DOHH2 (cell line): ENCODE results near the gene C3orf52.
A peak's percentile ranks its signal among the peaks of the same experiment; 100 is the strongest.

Experiments
- H3F3A ChIP-seq: fragments of 200-600 bp; sonication (generic), shearing (Covaris generic); 2 replicates; pipeline ENCODE4 v1.6.0; 2016; ENCODE audit warnings: antibody characterized with exemption, mild to moderate bottlenecking; ENCODE audit not compliant: control insufficient read depth, insufficient read depth
- H3K27ac ChIP-seq: fragments of 200-600 bp; sonication (generic); 2 replicates; pipeline ENCODE4 v1.5.1; 2014; ENCODE audit warnings: low read depth, mild to moderate bottlenecking, low read length, moderate library complexity
- H3K27me3 ChIP-seq: fragments of 200-600 bp; sonication (generic); 2 replicates; pipeline ENCODE4 v1.6.1; 2014; ENCODE audit warnings: mild to moderate bottlenecking, low read length, mixed read lengths; ENCODE audit not compliant: control insufficient read depth
- H3K36me3 ChIP-seq: fragments of 200-600 bp; sonication (generic); 2 replicates; pipeline ENCODE4 v1.6.1; 2014; ENCODE audit warnings: mild to moderate bottlenecking, low read length, moderate library complexity, mixed read lengths; ENCODE audit not compliant: control insufficient read depth
- H3K4me1 ChIP-seq: fragments of 200-600 bp; sonication (generic); 2 replicates; pipeline ENCODE4 v1.6.1; 2014; ENCODE audit warnings: mild to moderate bottlenecking, low read length, mixed read lengths; ENCODE audit not compliant: control insufficient read depth
- H3K4me2 ChIP-seq: fragments of 200-600 bp; sonication (generic); 2 replicates; pipeline ENCODE4 v1.6.0; 2014; ENCODE audit warnings: mild to moderate bottlenecking, low read length, moderate library complexity
- H3K4me3 ChIP-seq: fragments of 200-600 bp; sonication (generic); 2 replicates; pipeline ENCODE4 v1.5.1; 2014; ENCODE audit warnings: mild to moderate bottlenecking, low read length, mixed read lengths
- H3K79me2 ChIP-seq: fragments of 200-600 bp; sonication (generic); 2 replicates; pipeline ENCODE4 v1.6.1; 2014; ENCODE audit warnings: mild to moderate bottlenecking, low read length, mixed read lengths; ENCODE audit not compliant: control insufficient read depth
- H3K9me2 ChIP-seq: fragments of 200-600 bp; sonication (generic); replicated peaks from 2 replicates; pipeline ENCODE4 v1.6.1; 2014; ENCODE audit warnings: mild to moderate bottlenecking, low read length, mixed read lengths; ENCODE audit not compliant: control insufficient read depth
- H3K9me3 ChIP-seq: fragments of 200-600 bp; sonication (generic); 2 replicates; pipeline ENCODE4 v1.6.1; 2014; ENCODE audit warnings: antibody characterized with exemption, low read length, mixed read lengths; ENCODE audit not compliant: control insufficient read depth, insufficient read depth
- H4K20me1 ChIP-seq: fragments of 200-600 bp; sonication (generic); 2 replicates; pipeline ENCODE4 v1.6.0; 2014; ENCODE audit warnings: low read depth, mild to moderate bottlenecking, antibody characterized with exemption, low read length, moderate library complexity; ENCODE audit not compliant: control insufficient read depth, insufficient read depth
- CTCF ChIP-seq: fragments of 200-600 bp; sonication (generic); IDR thresholded peaks from one replicate; pipeline ENCODE4 v1.5.1; 2014; ENCODE audit warnings: antibody characterized with exemption, mild to moderate bottlenecking, low read depth, low read length; ENCODE audit not compliant: poor library complexity, severe bottlenecking
- EZH2phosphoT487 ChIP-seq: fragments of 200-600 bp; sonication (generic); IDR thresholded peaks from 2 replicates; pipeline ENCODE4 v1.6.1; 2017; ENCODE audit warnings: borderline replicate concordance, mild to moderate bottlenecking, antibody characterized with exemption, low read length, moderate library complexity, mixed read lengths

The C3orf52 gene

GRCh38 chr3:112111785-112112402, 25.7 kb downstream of the C3orf52 start:
- peak overlapping the region; percentile 82 for H3K4me2 ChIP-seq
- H3F3A ChIP-seq, result peaks cover 35% of the 10 kb centered on the region
- H3K4me1 ChIP-seq, result peaks cover 82% of the 10 kb centered on the region
- H3K27ac ChIP-seq, result peak overlapping the region; percentile 99
- no peaks in the 10 kb centered on the region for H3K27me3 ChIP-seq
- no peak for TF ChIP-seq EZH2phosphoT487
- TF ChIP-seq CTCF, result peak; percentile 89
- H3K9me3 ChIP-seq, result no peaks in the 10 kb centered on the region
- peaks cover 50% of the 10 kb centered on the region for H3K36me3 ChIP-seq
- no peaks in the 10 kb centered on the region for H3K9me2 ChIP-seq
- H3K79me2 ChIP-seq, result peaks cover 16% of the 10 kb centered on the region
- H4K20me1 ChIP-seq, result no peaks in the 10 kb centered on the region
- peak overlapping the region; percentile 46 for H3K4me3 ChIP-seq

GRCh38 chr3:112114576-112115160, 28.5 kb downstream of the C3orf52 start:
- peaks cover 90% of the 10 kb centered on the region for H3K4me1 ChIP-seq
- H3K4me2 ChIP-seq, result peak overlapping the region; percentile 82
- no peaks in the 10 kb centered on the region for H3K27me3 ChIP-seq
- H3K9me3 ChIP-seq, result no peaks in the 10 kb centered on the region
- peak overlapping the region; percentile 65 for H3K4me3 ChIP-seq
- TF ChIP-seq EZH2phosphoT487, result no peak
- TF ChIP-seq CTCF, result no peak
- no peaks in the 10 kb centered on the region for H4K20me1 ChIP-seq
- no peaks in the 10 kb centered on the region for H3K9me2 ChIP-seq
- H3K79me2 ChIP-seq, result peaks cover 21% of the 10 kb centered on the region
- peak overlapping the region; percentile 99 for H3K27ac ChIP-seq
- H3K36me3 ChIP-seq, result peaks cover 59% of the 10 kb centered on the region
- peaks cover 61% of the 10 kb centered on the region for H3F3A ChIP-seq

GRCh38 chr3:112115161-112115739, 29.1 kb downstream of the C3orf52 start:
- H3K36me3 ChIP-seq, result peaks cover 61% of the 10 kb centered on the region
- no peaks in the 10 kb centered on the region for H4K20me1 ChIP-seq
- TF ChIP-seq CTCF (no peak), EZH2phosphoT487 (no peak)
- peak overlapping the region; percentile 82 for H3K4me2 ChIP-seq
- H3K9me2 ChIP-seq, result no peaks in the 10 kb centered on the region
- H3K27me3 ChIP-seq, result no peaks in the 10 kb centered on the region
- peak overlapping the region; percentile 99 for H3K27ac ChIP-seq
- peaks cover 23% of the 10 kb centered on the region for H3K79me2 ChIP-seq
- peak overlapping the region; percentile 65 for H3K4me3 ChIP-seq
- H3K9me3 ChIP-seq, result no peaks in the 10 kb centered on the region
- peaks cover 92% of the 10 kb centered on the region for H3K4me1 ChIP-seq
- peaks cover 66% of the 10 kb centered on the region for H3F3A ChIP-seq
